Measurements from ENCODE around the gene APCDD1L.

- no peak for TF ChIP-seq POLR2A (IDR thresholded peaks at IDR 0.05)
- TF ChIP-seq CTCF (IDR thresholded peaks at IDR 0.05 in 4 of 5, conservative IDR thresholded peaks at IDR 0.05 in 1 of 5) = no peak
Observed at GRCh38 chr20:58556961-58557360, 41.8 kb upstream of the APCDD1L start.

All from gastrocnemius medialis (tissue), 4 donors.